ENCODE results near the gene CXorf58.

- TF ChIP-seq REST (IDR thresholded peaks at IDR 0.05) (no peak), CTCF (IDR thresholded peaks at IDR 0.05) (no peak), RNF2 (IDR thresholded peaks at IDR 0.05; ENCODE audit: borderline replicate concordance, low read depth) (no peak), ATOH8 (CRISPR knock-in tag; IDR thresholded peaks at IDR 0.05; ENCODE audit: low read depth) (no peak), PHF8 (IDR thresholded peaks at IDR 0.05; ENCODE audit: borderline replicate concordance, low read depth) (no peak), POLR2A (IDR thresholded peaks at IDR 0.05; ENCODE audit: low read length) (no peak), RCOR1 (IDR thresholded peaks at IDR 0.05; ENCODE audit: low read depth, low read length) (no peak)
Measured at GRCh38 chrX:23981711-23982110, 73.9 kb downstream of the CXorf58 start.

Data from A549 (cell line).